GM21390 (cell line): ENCODE data around the gene DMAC2L.
"Not testable (repeated sequence)": the region's sequence is repeated elsewhere in the genome, so short reads cannot be mapped to it uniquely, and the experiment has no call there.

Source experiments
- ATAC-seq: cut with Tn5 transposase; IDR thresholded peaks from one replicate; pipeline ENCODE4 v1.9.1; 2021; ENCODE audit not compliant: unreplicated experiment

The DMAC2L gene

GRCh38 chr14:50354527-50354926, 42.4 kb downstream of the DMAC2L start:
- ATAC-seq, result no peak

GRCh38 chr14:50355692-50356091, 43.6 kb downstream of the DMAC2L start:
- ATAC-seq, result no peak

- not testable (repeated sequence) for ATAC-seq
Observed at GRCh38 chr14:50356283-50356682, 44.2 kb downstream of the DMAC2L start.

- ATAC-seq, result no peak
Observed at GRCh38 chr14:50357124-50357523, 45.0 kb downstream of the DMAC2L start.

GRCh38 chr14:50357753-50358395, 45.8 kb downstream of the DMAC2L start:
- no peak for ATAC-seq

GRCh38 chr14:50359631-50360030, 47.5 kb downstream of the DMAC2L start:
- no peak for ATAC-seq

- no peak for ATAC-seq
Observed at GRCh38 chr14:50360093-50360492, 48.0 kb downstream of the DMAC2L start.

- ATAC-seq, result no peak
Observed at GRCh38 chr14:50360851-50361250, 48.7 kb downstream of the DMAC2L start.

GRCh38 chr14:50361473-50362403, 49.6 kb downstream of the DMAC2L start:
- ATAC-seq, result not testable (repeated sequence)

- ATAC-seq, result no peak
Observed at GRCh38 chr14:50362764-50363713, 50.9 kb downstream of the DMAC2L start.

GRCh38 chr14:50363714-50364111, 51.6 kb downstream of the DMAC2L start:
- peak; percentile 98 for ATAC-seq

GRCh38 chr14:50364792-50365191, 52.7 kb downstream of the DMAC2L start:
- no peak for ATAC-seq

GRCh38 chr14:50365572-50365971, 53.4 kb downstream of the DMAC2L start:
- ATAC-seq, result not testable (repeated sequence)

GRCh38 chr14:50366115-50366514, 54.0 kb downstream of the DMAC2L start:
- ATAC-seq, result no peak

GRCh38 chr14:50366589-50366988, 54.5 kb downstream of the DMAC2L start:
- no peak for ATAC-seq

GRCh38 chr14:50371546-50371945, 59.4 kb downstream of the DMAC2L start:
- no peak for ATAC-seq

- no peak for ATAC-seq
Observed at GRCh38 chr14:50373959-50374358, 61.8 kb downstream of the DMAC2L start.

- ATAC-seq, result no peak
Observed at GRCh38 chr14:50375760-50376159, 63.6 kb downstream of the DMAC2L start.
